Smooth muscle cell (in vitro differentiated cells): ENCODE data around the gene MAP2K5. TPM values are rescaled to one million over a fixed set of nuclear protein-coding genes. Genes with fewer than 3 reads are reported as not detected.

Source experiments
- DNase-seq: peaks from one replicate; lab custom pipeline; 2025; ENCODE audit not compliant: unreplicated experiment; lab: John Stamatoyannopoulos, UW
- H2AFZ ChIP-seq: fragments of 200-600 bp; sonication (generic); 2 replicates; pipeline ENCODE4 v1.6.0; 2016; ENCODE audit warnings: antibody characterized with exemption, low read depth, mild to moderate bottlenecking
- H3F3A ChIP-seq: fragments of 200-600 bp; sonication (generic); 2 replicates; pipeline ENCODE4 v1.6.0; 2017; ENCODE audit warnings: antibody characterized with exemption, low read depth
- H3K27ac ChIP-seq: fragments of 200-600 bp; sonication (generic); 2 replicates; pipeline ENCODE4 v1.5.1; 2016; ENCODE audit warnings: low read depth, mild to moderate bottlenecking
- H3K27me3 ChIP-seq: fragments of 200-600 bp; sonication (generic); 2 replicates; pipeline ENCODE4 v1.6.1; 2016; ENCODE audit warnings: low read depth, mild to moderate bottlenecking
- H3K36me3 ChIP-seq: fragments of 200-600 bp; sonication (generic); 2 replicates; pipeline ENCODE4 v1.5.1; 2016; ENCODE audit warnings: low read depth
- H3K4me1 ChIP-seq: fragments of 200-600 bp; sonication (generic); 2 replicates; pipeline ENCODE4 v1.5.1; 2016; ENCODE audit warnings: low read depth
- H3K4me2 ChIP-seq: fragments of 200-600 bp; sonication (generic); 2 replicates; pipeline ENCODE4 v1.6.0; 2016; ENCODE audit warnings: mild to moderate bottlenecking
- H3K4me3 ChIP-seq: fragments of 200-600 bp; sonication (generic); 2 replicates; pipeline ENCODE4 v1.5.1; 2016; ENCODE audit warnings: mild to moderate bottlenecking
- H3K79me2 ChIP-seq: fragments of 200-600 bp; sonication (generic); 2 replicates; pipeline ENCODE4 v1.6.0; 2016; ENCODE audit warnings: low read depth, mild to moderate bottlenecking
- H3K9ac ChIP-seq: fragments of 200-600 bp; sonication (generic); 2 replicates; pipeline ENCODE4 v1.6.0; 2016; ENCODE audit warnings: low read depth
- H3K9me3 ChIP-seq: fragments of 200-600 bp; sonication (generic); replicated peaks from 2 replicates; pipeline ENCODE4 v1.5.1; 2016; ENCODE audit warnings: low read depth
- H4K20me1 ChIP-seq: fragments of 200-600 bp; sonication (generic); 2 replicates; pipeline ENCODE4 v1.6.0; 2016; ENCODE audit warnings: low read depth
- CTCF ChIP-seq: fragments of 200-600 bp; sonication (generic); IDR thresholded peaks from 2 replicates; pipeline ENCODE4 v1.5.1; 2017; ENCODE audit warnings: borderline replicate concordance, mild to moderate bottlenecking, antibody characterized with exemption; ENCODE audit not compliant: insufficient read depth, poor library complexity, severe bottlenecking
- WGBS: methylation state at CpG from one replicate; pipeline ENCODE4 v1.1.7; 2016; ENCODE audit warnings: low lambda C conversion rate; 5-methylcytosine and 5-hydroxymethylcytosine counted together
- polyA plus RNA-seq: library from polyadenylated mRNA; unstranded; fragments of >200 nt; fragmentation: Nextera tagmentation; extraction: Ambion mirVana; gene quantifications from 2 replicates; pipeline ENCODE4 v1.2.1, GENCODE V29; 2016
- total RNA-seq: library from RNA; depleted of rRNA; stranded (reverse); fragments of >200 nt; gene quantifications from 2 replicates; pipeline ENCODE4 v1.2.3, GENCODE V29; 2014

MAP2K5 gene
- total and polyA plus RNA-seq, 2 experiments from 2014 or later = 4.4 to 7.4 TPM

GRCh38 chr15:67505675-67506572, 36.6 kb upstream of the MAP2K5 start:
- H2AFZ ChIP-seq = no peak overlapping the region
- H3K4me3 ChIP-seq = no peak overlapping the region
- H3K27ac ChIP-seq = no peak overlapping the region
- H3K79me2 ChIP-seq = no peaks in the 10 kb centered on the region
- H3F3A ChIP-seq = no peaks in the 10 kb centered on the region
- H3K9me3 ChIP-seq = no peaks in the 10 kb centered on the region
- no peak for TF ChIP-seq CTCF
- 81% methylated on average over 5 of the region's 5 CpGs for WGBS
- no peak overlapping the region for H3K4me2 ChIP-seq
- H3K9ac ChIP-seq = no peak overlapping the region
- no peaks in the 10 kb centered on the region for H3K36me3 ChIP-seq
- H4K20me1 ChIP-seq = no peaks in the 10 kb centered on the region
- no peak for DNase-seq
- H3K4me1 ChIP-seq = peaks cover 15% of the 10 kb centered on the region
- no peaks in the 10 kb centered on the region for H3K27me3 ChIP-seq

- H3K27ac ChIP-seq = no peak overlapping the region
- no peaks in the 10 kb centered on the region for H3K79me2 ChIP-seq
- peaks cover 6% of the 10 kb centered on the region for H3K4me1 ChIP-seq
- H3K36me3 ChIP-seq = no peaks in the 10 kb centered on the region
- H3K4me2 ChIP-seq = no peak overlapping the region
- 92% methylated on average over 11 of the region's 11 CpGs for WGBS
- no peak overlapping the region for H3K4me3 ChIP-seq
- H3K9me3 ChIP-seq = no peaks in the 10 kb centered on the region
- no peaks in the 10 kb centered on the region for H4K20me1 ChIP-seq
- no peak for DNase-seq
- H3K27me3 ChIP-seq = no peaks in the 10 kb centered on the region
- no peaks in the 10 kb centered on the region for H3F3A ChIP-seq
- H2AFZ ChIP-seq = no peak overlapping the region
- H3K9ac ChIP-seq = no peak overlapping the region
- TF ChIP-seq CTCF = no peak
Measured at GRCh38 chr15:67506775-67507747, 35.4 kb upstream of the MAP2K5 start.

- Histone ChIP-seq H3K4me1 (no peaks in the 10 kb centered on the region), H3K27ac (no peak overlapping the region), H3K9ac (no peak overlapping the region), H3K4me3 (no peak overlapping the region), H3F3A (no peaks in the 10 kb centered on the region), H2AFZ (no peak overlapping the region), H4K20me1 (no peaks in the 10 kb centered on the region), H3K27me3 (no peaks in the 10 kb centered on the region), H3K9me3 (no peaks in the 10 kb centered on the region), H3K79me2 (no peaks in the 10 kb centered on the region), H3K4me2 (no peak overlapping the region), H3K36me3 (no peaks in the 10 kb centered on the region)
- DNase-seq = no peak
- WGBS = 96% methylated on average over 3 of the region's 3 CpGs
- no peak for TF ChIP-seq CTCF
Measured at GRCh38 chr15:67508407-67508806, 34.1 kb upstream of the MAP2K5 start.
